VCaP (cell line): ENCODE measurements around the gene STARD3.
A peak's percentile ranks its signal among the peaks of the same experiment; 100 is the strongest.

Experiments
- H3K27ac ChIP-seq: fragments of 450-650 bp; 2 replicates; pipeline ENCODE4 v1.5.1; 2017
- TF ChIP-seq, protein P1 (sequence below): fragments of 450-650 bp; conservative IDR thresholded peaks from 2 replicates; pipeline ENCODE4 v1.5.1; 2017; ENCODE audit warnings: mild to moderate bottlenecking, moderate library complexity

The STARD3 gene

DNA sequence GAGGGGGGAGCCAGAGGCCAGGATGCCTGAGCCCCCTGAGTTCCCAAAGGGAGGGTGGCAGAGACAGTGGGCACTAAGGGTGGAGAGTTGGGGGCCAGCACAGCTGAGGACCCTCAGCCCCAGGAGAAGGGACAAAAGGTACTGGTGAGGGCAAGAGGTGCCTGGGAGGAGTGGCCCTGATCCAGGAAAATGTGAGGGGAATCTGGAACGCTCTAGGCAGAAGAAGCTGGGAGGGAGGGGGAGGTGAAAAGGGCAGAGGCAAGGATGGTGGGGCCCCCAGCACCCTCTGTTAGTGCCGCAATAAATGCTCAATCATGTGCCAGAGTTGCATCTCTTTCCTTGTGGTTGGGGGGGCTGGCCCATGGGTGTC, 29.3 kb downstream of the STARD3 start:
- no peak overlapping the region for H3K27ac ChIP-seq
- TF ChIP-seq, protein P1, sequence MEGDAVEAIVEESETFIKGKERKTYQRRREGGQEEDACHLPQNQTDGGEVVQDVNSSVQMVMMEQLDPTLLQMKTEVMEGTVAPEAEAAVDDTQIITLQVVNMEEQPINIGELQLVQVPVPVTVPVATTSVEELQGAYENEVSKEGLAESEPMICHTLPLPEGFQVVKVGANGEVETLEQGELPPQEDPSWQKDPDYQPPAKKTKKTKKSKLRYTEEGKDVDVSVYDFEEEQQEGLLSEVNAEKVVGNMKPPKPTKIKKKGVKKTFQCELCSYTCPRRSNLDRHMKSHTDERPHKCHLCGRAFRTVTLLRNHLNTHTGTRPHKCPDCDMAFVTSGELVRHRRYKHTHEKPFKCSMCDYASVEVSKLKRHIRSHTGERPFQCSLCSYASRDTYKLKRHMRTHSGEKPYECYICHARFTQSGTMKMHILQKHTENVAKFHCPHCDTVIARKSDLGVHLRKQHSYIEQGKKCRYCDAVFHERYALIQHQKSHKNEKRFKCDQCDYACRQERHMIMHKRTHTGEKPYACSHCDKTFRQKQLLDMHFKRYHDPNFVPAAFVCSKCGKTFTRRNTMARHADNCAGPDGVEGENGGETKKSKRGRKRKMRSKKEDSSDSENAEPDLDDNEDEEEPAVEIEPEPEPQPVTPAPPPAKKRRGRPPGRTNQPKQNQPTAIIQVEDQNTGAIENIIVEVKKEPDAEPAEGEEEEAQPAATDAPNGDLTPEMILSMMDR: no peak

- TF ChIP-seq, protein P1: no peak
- no peak overlapping the region for H3K27ac ChIP-seq
Observed at GRCh38 chr17:39666601-39667261, 29.8 kb downstream of the STARD3 start.

GRCh38 chr17:39667262-39667944, 30.5 kb downstream of the STARD3 start:
- TF ChIP-seq, protein P1: no peak
- H3K27ac ChIP-seq: no peak overlapping the region; the same call in 1 of the 2 replicates

DNA sequence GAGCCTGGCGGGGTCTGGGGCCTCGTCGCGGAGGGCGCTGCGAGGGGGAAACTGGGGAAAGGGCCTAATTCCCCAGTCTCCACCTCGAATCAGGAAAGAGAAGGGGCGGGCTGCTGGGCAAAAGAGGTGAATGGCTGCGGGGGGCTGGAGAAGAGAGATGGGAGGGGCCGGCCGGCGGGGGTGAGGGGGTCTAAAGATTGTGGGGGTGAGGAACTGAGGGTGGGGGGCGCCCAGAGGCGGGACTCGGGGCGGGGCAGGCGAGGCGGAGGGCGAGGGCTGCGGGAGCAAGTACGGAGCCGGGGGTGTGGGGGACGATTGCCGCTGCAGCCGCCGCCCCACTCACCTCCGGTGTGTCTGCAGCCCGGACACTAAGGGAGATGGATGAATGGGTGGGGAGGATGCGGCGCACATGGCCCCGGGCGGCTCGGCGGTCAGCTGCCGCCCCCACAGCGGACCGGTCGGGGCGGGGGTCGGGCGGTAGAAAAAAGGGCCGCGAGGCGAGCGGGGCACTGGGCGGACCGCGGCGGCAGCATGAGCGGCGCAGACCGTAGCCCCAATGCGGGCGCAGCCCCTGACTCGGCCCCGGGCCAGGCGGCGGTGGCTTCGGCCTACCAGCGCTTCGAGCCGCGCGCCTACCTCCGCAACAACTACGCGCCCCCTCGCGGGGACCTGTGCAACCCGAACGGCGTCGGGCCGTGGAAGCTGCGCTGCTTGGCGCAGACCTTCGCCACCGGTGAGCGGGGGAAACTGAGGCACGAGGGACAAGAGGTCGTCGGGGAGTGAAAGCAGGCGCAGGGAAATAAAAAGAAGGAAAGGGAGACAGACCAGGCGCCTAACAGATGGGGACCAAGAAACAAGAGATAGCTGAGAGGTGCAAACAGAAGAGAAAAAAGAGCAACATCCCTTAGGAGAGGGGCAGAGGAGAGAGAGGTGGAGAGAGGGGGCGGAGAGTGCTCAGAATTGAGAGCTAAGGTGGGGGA, 31.3 kb downstream of the STARD3 start, which contains the start of gene PNMT:
TSS of gene PNMT (plus strand) at position 509 of the 980 bp plus-strand sequence. CDS start at position 532, 23 bp downstream.
- TF ChIP-seq, protein P1: peak; percentile 91
- peak within 1 kb of the TSS; percentile 64; the same call in 1 of the 2 replicates for H3K27ac ChIP-seq

DNA sequence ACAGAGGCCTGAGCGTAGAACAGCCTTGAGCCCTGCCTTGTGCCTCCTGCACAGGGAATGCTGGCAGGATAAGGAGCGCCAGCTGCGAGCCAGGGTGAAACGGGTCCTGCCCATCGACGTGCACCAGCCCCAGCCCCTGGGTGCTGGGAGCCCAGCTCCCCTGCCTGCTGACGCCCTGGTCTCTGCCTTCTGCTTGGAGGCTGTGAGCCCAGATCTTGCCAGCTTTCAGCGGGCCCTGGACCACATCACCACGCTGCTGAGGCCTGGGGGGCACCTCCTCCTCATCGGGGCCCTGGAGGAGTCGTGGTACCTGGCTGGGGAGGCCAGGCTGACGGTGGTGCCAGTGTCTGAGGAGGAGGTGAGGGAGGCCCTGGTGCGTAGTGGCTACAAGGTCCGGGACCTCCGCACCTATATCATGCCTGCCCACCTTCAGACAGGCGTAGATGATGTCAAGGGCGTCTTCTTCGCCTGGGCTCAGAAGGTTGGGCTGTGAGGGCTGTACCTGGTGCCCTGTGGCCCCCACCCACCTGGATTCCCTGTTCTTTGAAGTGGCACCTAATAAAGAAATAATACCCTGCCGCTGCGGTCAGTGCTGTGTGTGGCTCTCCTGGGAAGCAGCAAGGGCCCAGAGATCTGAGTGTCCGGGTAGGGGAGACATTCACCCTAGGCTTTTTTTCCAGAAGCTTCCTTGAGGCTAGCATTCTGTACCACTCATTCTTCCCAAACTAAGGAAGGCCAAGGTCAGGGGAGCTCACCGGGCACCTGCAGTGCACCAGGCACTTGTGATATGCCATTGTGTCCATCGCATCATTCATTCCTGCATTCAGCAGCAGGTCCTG, 33.2 kb downstream of the STARD3 start:
- no peak overlapping the region for H3K27ac ChIP-seq
- TF ChIP-seq, protein P1: no peak

DNA sequence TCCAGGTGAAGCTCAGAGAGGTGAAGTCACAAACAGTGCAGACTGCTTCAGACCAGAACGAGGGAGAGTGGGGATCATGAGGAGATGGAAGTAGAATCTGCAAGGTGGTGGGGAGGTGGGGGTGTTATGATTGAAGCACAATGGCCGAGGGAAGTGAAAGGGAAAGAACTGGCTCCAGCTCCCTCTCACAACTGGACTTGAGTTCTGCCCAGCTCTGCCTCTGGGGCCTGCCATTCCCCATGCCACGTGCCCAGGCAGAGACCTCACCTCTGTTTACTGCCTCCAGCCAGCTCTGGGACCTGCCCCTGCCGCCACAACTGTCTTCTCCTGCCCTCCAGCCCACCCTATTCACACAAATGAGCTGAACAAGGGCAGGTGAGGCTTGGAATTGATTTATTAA, 33.8 kb downstream of the STARD3 start:
- TF ChIP-seq, protein P1: no peak
- H3K27ac ChIP-seq: no peak overlapping the region
